ENCODE results near the gene ACIN1.

ACIN1 gene

GRCh38 chr14:23086565-23086964 is 8.4 kb downstream of the ACIN1 start:
- no peak for DNase-seq (ENCODE audit: low read depth, low spot score)

- no peak for DNase-seq (ENCODE audit: low read depth, low spot score)
Measured at GRCh38 chr14:23085458-23085857, 9.5 kb downstream of the ACIN1 start.

- no peak for DNase-seq (ENCODE audit: low read depth, low spot score)
Measured at GRCh38 chr14:23080474-23080873, 14.5 kb downstream of the ACIN1 start.

- no peak for DNase-seq (ENCODE audit: low read depth, low spot score)
Measured at GRCh38 chr14:23079716-23080115, 15.2 kb downstream of the ACIN1 start.

GRCh38 chr14:23078692-23079116 is 16.2 kb downstream of the ACIN1 start:
- DNase-seq (ENCODE audit: low read depth, low spot score) = no peak

GRCh38 chr14:23077962-23078361 is 17.0 kb downstream of the ACIN1 start:
- DNase-seq (ENCODE audit: low read depth, low spot score) = no peak

- DNase-seq (ENCODE audit: low read depth, low spot score) = no peak
Measured at GRCh38 chr14:23076785-23077408, 18.0 kb downstream of the ACIN1 start.

GRCh38 chr14:23074906-23075305 is 20.0 kb downstream of the ACIN1 start:
- DNase-seq (ENCODE audit: low read depth, low spot score) = no peak

- DNase-seq (ENCODE audit: low read depth, low spot score) = no peak
Measured at GRCh38 chr14:23071921-23072539, 22.9 kb downstream of the ACIN1 start.

- DNase-seq (ENCODE audit: low read depth, low spot score) = peak; percentile 90
Measured at GRCh38 chr14:23071244-23071920, 23.6 kb downstream of the ACIN1 start.

- DNase-seq (ENCODE audit: low read depth, low spot score) = no peak
Measured at GRCh38 chr14:23070262-23071129, 24.4 kb downstream of the ACIN1 start.

- no peak for DNase-seq (ENCODE audit: low read depth, low spot score)
Measured at GRCh38 chr14:23069413-23069806, 25.5 kb downstream of the ACIN1 start.

- peak; percentile 79 for DNase-seq (ENCODE audit: low read depth, low spot score)
Measured at GRCh38 chr14:23068789-23069412, 26.0 kb downstream of the ACIN1 start.

- no peak for DNase-seq (ENCODE audit: low read depth, low spot score)
Measured at GRCh38 chr14:23067847-23068788, 26.8 kb downstream of the ACIN1 start.

GRCh38 chr14:23066855-23067744 is 27.8 kb downstream of the ACIN1 start:
- no peak for DNase-seq (ENCODE audit: low read depth, low spot score)

GRCh38 chr14:23066368-23066767 is 28.6 kb downstream of the ACIN1 start:
- no peak for DNase-seq (ENCODE audit: low read depth, low spot score)

- DNase-seq (ENCODE audit: low read depth, low spot score) = no peak
Measured at GRCh38 chr14:23063601-23064000, 31.3 kb downstream of the ACIN1 start.

GRCh38 chr14:23062002-23062401 is 32.9 kb downstream of the ACIN1 start:
- no peak for DNase-seq (ENCODE audit: low read depth, low spot score)

- DNase-seq (ENCODE audit: low read depth, low spot score) = no peak
Measured at GRCh38 chr14:23060536-23061260, 34.2 kb downstream of the ACIN1 start.
